GM12891 (cell line): ENCODE measurements around the gene NLGN1.

ENCODE experiments used
- POLR2A ChIP-seq: IDR thresholded peaks from 2 replicates; pipeline ENCODE4 v1.6.1; 2011; ENCODE audit warnings: low read depth, low read length, control low read depth
- POLR2AphosphoS5 ChIP-seq: IDR thresholded peaks from 2 replicates; pipeline ENCODE4 v1.6.1; 2011; ENCODE audit warnings: low read depth, low read length, control low read depth
- SPI1 ChIP-seq: IDR thresholded peaks from 2 replicates; pipeline ENCODE4 v1.6.1; 2011; ENCODE audit warnings: low read depth, low read length, control low read depth
- TAF1 ChIP-seq: IDR thresholded peaks from 2 replicates; pipeline ENCODE4 v1.6.1; 2011; ENCODE audit warnings: low read depth, low read length, control low read depth

- TF ChIP-seq POLR2AphosphoS5 = no peak
- TF ChIP-seq TAF1 = no peak
- no peak for TF ChIP-seq SPI1
- TF ChIP-seq POLR2A = no peak
These were observed 220.6 kb downstream of the NLGN1 start for GRCh38 chr3:173618148-173618547.
